SK-N-SH treated with all-trans-retinoic acid at 6 μM for 48 hours (cell line): ENCODE data around the gene CAPN8.

Source experiments
- ESRRG ChIP-seq: fragments of 250-450 bp; sonication (Bioruptor Pico); IDR thresholded peaks from 2 replicates; pipeline ENCODE4 v1.6.1; 2021; ENCODE audit warnings: mild to moderate bottlenecking
- PATZ1 ChIP-seq: fragments of 250-450 bp; sonication (Bioruptor Pico); IDR thresholded peaks from 2 replicates; pipeline ENCODE4 v1.8.0; 2020; ENCODE audit warnings: mild to moderate bottlenecking, moderate library complexity, borderline replicate concordance
- TOX ChIP-seq: fragments of 250-450 bp; sonication (Bioruptor Pico); IDR thresholded peaks from 2 replicates; pipeline ENCODE4 v1.8.0; 2021; ENCODE audit warnings: mild to moderate bottlenecking, moderate library complexity, borderline replicate concordance
- ZFP3 ChIP-seq: fragments of 250-450 bp; sonication (Bioruptor Pico); IDR thresholded peaks from 2 replicates; pipeline ENCODE4 v1.5.0; 2020; ENCODE audit warnings: mild to moderate bottlenecking, moderate library complexity
- ZFP30 ChIP-seq: fragments of 450-650 bp; formaldehyde crosslinking; IDR thresholded peaks from 2 replicates; pipeline ENCODE4 v1.5.0; 2022; ENCODE audit warnings: mild to moderate bottlenecking, moderate library complexity
- ZNF565 ChIP-seq: fragments of 450-650 bp; formaldehyde crosslinking; conservative IDR thresholded peaks from 2 replicates; pipeline ENCODE4 v1.5.0; 2020; ENCODE audit warnings: low read depth, mild to moderate bottlenecking, moderate library complexity

GRCh38 chr1:223639331-223639749 is 26.2 kb downstream of the CAPN8 start:
- TF ChIP-seq ZFP30 (CRISPR knock-in tag): no peak
- TF ChIP-seq TOX (CRISPR knock-in tag): no peak
- no peak for TF ChIP-seq PATZ1 (CRISPR knock-in tag)
- TF ChIP-seq ZFP3 (CRISPR knock-in tag): no peak
- no peak for TF ChIP-seq ESRRG
- TF ChIP-seq ZNF565: no peak
